ENCODE results near the gene DHX38.

DHX38 gene

DNA sequence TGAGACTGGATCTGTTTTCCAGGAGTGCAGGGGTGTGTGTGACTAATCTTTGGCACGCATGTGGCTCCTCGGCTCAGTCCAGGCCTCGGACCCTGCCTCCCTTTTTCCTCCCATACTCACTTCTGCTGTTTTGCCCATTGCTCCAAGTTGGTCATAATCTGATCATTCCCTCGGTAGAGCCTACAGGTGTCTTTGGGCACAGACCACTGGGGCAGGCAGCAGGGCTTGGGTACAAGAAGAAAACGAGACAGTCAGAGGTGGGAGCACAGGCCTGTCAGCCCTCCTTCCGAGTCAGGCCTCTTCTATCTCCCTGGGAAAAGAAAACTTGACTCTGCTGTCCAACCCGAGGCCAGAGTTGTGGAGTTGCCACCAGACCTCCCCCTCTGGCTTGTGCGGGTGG is 29.8 kb downstream of the DHX38 start:
- no peak for DNase-seq

DNA sequence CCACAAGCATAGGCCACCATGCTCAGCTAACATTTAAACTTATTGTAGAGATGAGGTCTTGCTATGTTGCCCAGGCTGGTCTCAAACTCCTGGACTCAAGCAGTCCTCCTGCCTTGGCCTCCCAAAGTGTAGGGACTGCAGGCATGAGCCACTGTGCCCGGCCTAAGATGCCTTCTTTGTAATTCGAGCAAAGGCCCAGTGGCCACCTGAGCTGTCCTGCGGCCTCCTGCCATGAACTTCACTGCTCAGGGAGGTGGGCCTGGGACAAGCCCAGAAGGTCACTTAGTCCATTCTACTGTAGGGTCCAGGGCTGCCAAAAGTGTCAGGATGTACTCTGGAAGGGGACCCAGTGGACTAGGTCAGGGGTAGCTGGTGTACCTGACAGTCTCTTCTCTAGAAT is 30.5 kb downstream of the DHX38 start:
- no peak for DNase-seq

DNA sequence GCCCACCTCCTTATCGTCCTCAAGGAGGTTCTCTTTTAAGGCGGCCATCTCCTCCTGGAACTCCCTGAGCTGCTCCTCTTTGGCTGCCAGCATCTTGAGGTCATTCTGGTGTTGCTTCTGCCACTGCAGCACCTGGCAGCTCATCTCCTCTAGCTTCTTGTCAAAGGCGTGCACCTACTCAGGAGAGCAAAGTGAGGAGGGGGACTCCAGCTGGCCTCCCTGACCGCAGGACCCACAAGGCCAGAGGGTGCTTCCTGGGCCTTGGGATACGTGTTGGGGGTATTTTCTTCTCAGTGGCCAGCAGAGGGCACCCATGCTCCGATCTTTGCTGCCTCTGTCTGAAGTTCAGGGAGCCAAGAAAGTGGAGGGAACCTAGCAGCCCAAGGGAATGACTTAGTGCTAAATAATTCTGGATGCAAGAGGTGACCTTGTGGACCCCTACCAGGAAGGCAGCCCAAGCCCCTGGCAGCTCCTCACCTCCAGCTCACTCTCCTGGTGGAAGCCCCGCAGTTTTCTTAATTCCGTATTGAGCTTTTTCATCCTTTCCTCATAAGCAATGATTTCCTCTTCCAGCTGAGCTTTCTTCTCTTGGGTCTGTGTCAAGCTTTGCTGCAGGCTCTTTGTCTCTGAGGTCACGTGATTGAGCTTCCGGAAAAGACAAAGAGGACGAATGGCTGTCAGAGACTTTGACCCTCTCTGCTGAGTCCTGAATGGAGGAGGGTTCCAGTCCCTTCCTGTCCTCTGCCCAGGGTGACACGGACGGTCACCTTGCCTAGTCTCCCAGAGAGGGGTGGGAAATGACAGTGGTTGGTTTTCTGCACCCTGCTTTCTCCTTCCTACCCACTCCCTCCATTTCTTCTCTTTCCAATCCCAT is 31.4 kb downstream of the DHX38 start:
- peak; percentile 77 for DNase-seq

DNA sequence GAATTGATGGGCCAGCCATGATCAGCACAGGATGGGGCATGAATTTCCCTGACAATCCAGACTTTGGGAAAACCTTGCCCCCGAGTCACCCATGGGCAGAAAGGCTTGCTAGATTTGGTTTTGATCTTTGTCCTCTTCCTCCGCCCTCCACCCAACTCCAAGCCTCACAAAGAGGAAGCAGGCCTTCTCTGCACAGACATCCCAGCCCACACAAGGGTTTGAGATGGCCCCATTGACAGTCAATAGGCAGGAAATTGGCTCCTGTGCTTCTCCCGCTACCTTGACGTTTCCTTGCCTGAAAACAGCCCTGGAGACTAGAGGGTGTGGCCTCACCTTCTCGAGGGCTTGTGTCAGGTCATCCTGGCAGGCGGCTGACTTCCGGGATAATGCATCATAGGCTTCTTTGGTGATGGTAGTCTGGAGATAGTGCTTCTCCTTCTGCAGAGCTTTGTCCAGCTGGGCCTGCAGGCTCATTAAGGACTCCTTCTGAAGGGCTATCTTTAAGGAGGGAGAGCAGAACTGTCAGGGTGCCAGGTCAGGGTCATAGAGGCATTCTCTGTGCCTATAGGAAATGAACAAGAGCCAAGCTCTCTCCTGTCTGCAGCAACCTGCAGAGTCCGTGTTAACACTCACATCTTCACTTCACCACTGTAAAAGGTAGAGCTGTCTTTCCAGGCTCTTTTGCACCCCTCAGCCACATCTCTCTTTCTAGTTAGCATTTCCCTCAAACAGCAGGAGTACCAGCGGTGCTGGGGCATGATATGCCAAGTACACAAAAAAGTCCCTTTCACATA is 32.2 kb downstream of the DHX38 start:
- no peak for DNase-seq

DNA sequence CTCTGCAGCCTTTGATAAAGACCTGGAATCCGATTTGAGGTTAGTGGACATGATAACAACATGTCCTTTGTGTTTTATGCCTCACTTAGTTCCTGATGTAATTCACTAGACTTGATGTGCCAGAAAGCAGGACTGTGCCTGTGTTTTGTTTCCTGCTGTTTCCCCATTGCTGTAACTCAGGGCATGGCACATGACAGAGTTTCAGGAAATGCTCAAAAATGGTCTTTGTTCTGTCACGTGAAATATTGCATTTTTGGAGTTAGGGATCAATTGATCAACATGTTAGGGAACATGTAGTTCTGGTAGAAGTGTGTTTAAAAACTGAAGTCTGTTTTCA is 32.8 kb downstream of the DHX38 start:
- DNase-seq: no peak

DNA sequence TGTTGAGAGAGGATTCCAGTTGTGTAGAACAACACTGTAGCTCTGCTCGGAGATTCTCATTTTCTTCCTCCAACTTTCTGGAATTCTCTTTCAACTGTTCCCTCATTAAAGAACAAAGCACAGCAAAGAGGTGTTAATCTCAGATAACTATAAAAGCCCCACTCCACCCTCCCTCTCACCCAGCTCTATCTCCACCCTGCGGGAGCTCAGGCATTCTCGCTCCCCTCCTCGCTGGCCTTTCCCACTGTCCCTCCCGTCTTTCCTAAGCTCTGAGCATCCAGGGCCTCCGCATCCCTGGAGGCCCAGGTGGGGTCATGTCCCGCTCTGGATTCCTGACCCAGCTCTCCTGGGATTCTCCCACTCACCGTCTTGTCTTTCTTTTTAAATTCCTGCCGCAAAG is 35.1 kb downstream of the DHX38 start:
- DNase-seq: no peak

DNA sequence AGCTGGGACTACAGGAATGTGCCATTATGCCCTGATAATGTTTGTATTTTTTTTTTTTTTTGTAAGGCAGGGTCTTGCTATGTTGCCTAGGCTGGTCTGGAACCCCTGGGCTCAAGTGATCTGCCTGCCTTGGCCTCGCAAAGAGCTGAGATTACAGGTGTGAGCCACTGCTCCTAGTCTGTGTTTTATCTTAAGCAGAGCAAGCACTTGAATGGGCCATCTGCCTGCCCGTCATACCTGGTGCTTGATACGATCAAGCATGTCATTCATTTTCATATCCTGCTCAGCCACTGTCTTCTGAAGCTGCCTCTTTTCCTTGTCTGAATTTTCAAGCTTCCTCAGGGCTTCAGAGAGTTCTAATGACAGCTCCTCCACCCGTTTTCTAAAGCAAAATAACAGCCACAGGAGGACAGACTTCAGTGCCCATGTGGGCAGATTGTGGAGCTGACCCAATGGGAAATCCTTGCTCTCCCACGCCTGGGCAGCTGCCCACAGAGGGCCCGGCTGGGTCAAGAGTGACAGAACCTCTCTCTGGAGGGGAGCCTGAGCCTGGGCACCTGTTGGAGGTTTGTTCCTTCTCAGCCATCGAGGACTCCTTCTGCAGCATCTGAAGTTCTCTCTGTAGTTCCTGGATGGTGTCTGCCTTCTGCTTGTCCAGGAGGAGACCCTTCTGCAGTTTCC is 36.5 kb downstream of the DHX38 start:
- no peak for DNase-seq

DNA sequence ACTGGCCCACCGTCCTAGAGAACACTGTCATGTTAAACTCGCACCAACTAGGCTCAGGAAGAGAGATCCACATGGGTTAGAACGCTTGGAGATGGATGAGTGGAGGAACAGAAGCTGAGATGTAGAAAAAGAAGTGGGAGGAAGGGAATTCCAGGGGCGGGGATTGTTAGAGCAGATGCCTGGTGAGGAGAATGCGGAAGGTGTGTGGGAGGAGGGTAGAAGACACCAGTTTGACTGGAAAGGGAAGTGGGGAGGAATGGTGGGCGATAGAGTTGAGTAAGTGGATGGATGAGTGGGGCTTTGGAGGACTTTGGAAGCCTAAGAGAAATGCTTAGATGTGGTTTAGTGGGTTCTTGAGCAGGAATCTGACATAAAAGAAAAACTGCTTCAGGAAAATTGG is 37.4 kb downstream of the DHX38 start:
- no peak for DNase-seq

DNA sequence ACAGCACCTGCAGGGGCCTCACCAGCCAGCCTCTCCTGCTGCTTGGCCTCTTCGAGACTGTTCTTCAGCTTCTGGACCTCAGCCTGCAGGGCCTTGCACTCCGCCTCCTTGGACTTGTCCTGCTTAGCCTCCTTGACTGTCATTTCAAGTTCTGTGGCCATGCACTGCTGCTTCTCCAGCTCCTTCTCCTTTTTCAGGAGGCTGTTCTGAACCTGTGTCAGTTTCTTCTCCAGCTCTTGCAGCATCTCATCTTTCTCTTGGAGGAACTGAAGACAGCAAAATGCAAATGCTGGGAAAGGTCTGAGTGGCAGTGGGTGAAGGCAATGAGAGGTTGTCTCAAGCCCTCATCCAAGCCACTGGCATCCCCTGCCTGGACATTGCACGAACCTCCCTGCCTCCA is 39.1 kb downstream of the DHX38 start:
- no peak for DNase-seq

DNA sequence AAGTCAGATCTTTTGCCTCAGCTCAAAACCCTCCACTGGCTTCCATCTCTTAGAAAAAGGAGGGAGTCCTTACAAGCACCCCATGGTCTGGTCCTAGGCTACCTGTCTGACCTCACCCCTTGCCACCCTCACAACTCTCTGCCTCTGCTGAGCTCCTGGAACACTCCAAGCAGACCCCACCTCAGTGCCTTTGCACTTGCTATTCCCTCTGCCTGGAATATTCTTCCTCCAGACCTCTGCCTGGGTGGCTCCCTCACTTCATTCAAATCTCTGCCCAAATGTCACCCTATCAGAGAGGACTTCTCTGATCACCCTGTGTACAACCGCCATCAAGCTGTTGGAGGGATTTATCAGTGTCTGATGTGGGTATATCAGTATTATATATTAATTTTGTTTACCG is 40.9 kb downstream of the DHX38 start:
- DNase-seq: no peak

DNA sequence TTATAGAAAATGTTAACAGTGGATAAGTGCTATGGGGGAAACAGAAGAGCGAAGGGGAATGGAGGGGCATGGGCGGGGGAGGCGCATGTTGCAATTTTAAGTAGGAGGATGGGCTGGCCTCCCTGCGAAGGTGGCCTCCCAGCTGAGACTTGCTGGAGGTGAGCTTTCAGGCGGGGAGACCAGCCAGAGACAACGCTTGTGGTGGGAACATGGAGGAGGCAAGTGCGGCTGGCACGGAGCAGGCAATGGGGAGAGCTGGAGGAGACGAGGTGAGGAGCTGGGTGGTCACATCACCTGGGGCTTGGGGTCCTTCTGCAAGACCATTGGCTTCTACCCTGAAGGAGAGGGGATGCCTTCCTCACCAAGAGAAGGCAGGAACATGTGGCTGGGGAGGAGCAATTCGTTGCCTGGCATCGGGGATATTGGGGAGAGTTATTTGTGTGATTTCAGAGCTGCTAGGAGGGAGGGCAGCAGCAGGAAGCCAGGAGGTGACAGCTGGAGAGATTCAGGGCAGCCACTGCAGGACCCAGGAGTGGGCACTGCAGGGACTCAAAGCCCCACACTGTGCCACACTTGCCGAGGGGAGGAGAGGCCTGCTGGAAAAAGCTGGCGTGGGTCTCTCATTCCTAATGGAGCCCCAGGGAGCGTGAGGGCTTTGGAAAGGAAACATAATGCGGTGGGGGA is 43.9 kb downstream of the DHX38 start:
- no peak for DNase-seq

DNA sequence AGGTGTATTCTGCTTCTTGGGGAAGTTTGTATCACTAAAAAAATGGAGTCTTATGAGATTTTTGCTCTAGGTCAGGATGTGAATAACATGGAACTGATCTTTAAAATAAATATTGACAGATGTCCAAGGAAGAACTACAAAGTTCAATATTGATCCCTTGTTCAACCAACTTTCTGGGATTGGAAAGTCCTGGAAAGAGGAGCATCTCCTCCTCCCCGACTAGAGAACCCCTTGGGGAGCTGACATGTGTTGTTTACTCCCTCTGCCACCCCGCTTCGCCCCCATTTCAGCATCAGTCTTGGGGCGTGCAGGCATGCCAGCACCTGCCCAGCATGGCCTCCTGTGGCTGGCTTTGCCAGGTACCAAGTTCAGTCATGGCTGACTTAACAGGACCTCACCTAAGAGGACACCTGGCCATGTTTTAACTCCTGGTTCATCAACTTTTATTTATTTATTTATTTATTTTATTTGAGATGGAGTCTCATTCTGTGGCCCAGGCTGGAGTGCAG is 44.5 kb downstream of the DHX38 start:
- DNase-seq: no peak

DNA sequence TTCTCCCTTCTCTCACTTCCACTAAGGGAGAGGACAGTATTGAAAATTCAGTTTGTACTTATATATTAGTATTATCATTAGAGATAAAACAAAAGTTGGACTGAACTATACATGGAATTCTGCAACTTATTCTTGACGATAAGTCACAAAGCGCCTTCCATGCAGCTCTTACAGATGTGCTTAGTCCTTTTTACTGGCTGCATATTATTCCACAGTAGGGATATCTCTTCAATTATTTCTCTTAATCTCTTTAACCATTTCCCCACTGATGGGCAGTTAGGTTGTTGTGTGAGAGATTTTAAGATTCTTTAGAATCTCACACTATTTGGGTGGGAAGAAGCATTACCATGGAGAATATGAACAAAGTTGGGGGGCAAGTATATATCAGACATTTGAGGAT is 46.3 kb downstream of the DHX38 start:
- no peak for DNase-seq

DNA sequence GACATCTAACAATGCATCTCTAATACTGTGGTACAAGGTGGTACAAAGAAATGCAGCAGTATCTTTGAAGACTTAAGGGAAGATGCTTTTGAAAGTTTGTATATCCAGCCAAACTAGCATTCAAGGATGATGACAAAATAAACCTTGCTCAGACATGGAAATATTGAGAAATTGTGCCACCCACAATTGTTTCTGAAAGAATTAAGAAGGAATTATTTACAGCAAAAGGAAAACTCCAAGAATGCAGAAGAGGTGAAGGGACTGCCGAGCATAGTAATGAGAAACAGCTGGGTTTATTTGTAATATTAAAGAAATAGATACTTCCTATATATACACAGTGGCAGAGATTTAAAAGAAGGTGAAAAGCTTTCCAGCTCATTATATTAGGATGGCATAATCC is 48.8 kb downstream of the DHX38 start:
- peak; percentile 13 for DNase-seq

DNA sequence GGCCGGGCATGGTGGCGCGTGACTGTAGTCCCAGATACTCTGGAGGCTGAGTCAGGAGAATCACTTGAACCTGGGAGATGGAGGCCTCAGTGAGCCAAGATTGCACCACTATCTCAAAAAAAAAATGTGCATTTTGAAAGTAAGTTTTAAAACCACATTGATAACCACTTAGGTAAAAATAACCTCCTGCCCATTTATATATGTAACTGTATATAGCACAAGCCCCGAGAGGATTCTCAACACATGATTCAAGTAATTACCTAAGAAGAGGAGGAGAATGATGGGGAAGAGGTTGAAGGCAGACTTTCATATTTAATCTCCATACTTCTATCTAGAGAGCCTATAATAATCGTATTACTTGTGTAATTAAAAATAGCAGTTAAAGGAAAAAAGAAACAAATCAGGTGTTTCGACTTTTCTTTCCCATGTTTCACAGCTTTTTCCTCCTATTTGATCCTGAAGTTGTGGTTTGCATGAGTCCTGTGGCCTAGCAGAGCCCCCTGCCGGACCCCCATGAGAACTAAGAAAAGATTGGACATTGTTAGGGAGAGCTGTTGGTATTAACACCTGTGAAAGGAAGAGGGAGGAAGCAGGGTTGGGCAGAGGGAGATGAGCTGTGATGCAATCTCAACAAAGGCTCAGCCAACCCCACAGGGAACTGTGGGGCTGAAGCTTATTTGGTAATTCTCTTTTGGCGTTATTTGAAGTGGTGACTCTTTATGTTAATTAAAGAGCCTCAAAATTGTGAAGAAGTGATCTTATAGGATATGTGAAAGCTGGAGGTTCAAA is 56.2 kb downstream of the DHX38 start:
- DNase-seq: no peak

DNA sequence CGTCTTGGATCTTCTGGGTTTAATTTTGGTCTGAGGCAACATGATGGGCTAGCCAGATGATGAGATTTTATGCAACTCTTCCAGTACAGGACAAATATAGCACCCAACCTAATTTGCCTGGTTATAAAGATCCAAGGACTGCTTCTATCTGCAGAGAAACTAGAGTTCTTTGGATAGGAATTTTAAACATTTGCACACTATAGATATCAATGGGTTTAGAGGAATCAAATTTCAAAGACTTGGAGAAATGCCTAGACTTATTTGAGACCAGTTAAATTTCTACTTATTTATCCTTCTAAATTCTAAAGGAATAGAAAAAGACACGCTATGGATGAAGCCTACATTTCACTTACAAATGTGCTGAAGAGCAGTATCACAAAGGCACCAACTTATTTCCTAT is 65.7 kb downstream of the DHX38 start:
- DNase-seq: peak; percentile 4

DNA sequence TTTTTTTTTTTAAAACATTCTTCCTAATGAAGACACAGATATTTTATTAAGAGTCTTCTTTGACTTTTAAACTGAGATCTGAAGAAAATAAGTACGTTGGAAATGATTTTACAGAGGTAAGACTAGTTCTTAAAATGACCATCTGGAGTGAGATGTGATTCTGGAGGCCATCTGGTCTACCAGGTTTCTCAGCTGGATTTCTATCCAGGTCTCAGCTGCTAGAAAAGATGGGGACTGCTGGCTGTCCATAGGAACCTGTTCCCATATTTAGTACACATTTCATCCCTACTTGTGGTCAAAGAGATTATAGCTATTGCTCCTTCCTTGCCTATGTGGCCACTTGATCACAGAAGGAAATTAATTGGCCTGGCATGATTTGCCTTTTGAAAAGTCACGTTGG is 66.2 kb downstream of the DHX38 start:
- no peak for DNase-seq

DNA sequence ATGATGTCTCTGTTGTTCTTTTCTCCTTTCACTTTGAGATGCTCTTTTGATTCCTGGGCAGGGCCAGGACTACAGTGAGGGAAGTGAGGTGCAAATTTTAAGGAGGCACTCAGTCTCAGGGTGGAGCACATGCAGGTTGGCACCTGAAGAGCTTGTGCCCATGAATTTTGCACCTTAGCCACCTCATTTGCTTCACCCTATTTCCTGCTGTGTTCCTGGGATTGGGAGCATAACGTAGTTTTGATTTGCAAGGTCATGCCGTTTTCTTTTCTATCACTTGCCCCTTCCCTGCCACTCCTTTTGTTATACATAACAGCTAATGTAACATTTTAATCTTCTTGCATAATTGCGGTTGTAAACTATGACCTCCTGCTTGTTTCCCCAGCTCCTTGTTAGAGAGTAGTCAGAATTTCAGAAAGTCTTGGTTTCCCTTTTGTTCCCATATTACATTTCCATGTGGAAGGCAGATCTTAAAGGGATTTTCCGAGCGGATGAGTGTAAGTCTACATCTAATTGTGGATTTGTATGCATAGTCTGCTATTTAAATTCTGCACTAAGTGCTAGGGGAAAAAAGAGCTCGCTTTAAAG is 68.6 kb downstream of the DHX38 start:
- DNase-seq: no peak
